Fibroblast of mammary gland (primary cell): ENCODE results near the gene LRRTM4.

ENCODE experiments used
- DNase-seq: peaks from one replicate; pipeline ENCODE4 v3.0.0-alpha.2; 2010; ENCODE audit warnings: low read depth
- H3K4me3 ChIP-seq: 2 replicates; pipeline ENCODE4 v1.5.1; 2011; ENCODE audit warnings: low read depth, mild to moderate bottlenecking, low read length, moderate library complexity; ENCODE audit not compliant: control insufficient read depth
- CTCF ChIP-seq: conservative IDR thresholded peaks from 2 replicates; pipeline ENCODE4 v1.5.1; 2011; ENCODE audit warnings: low read depth, low read length, inconsistent platforms; ENCODE audit not compliant: control insufficient read depth, insufficient read depth

LRRTM4 gene

GRCh38 chr2:76938153-76938552, 584.0 kb downstream of the LRRTM4 start:
- DNase-seq: no peak
- TF ChIP-seq CTCF: no peak
- no peak overlapping the region for H3K4me3 ChIP-seq

- no peak for DNase-seq
- no peak overlapping the region for H3K4me3 ChIP-seq
- no peak for TF ChIP-seq CTCF
Observed at GRCh38 chr2:76932550-76932949, 589.6 kb downstream of the LRRTM4 start.

GRCh38 chr2:76930056-76930744, 592.0 kb downstream of the LRRTM4 start:
- TF ChIP-seq CTCF: no peak
- no peak for DNase-seq
- no peak overlapping the region for H3K4me3 ChIP-seq

GRCh38 chr2:76928026-76928425, 594.1 kb downstream of the LRRTM4 start:
- H3K4me3 ChIP-seq: no peak overlapping the region
- DNase-seq: no peak
- no peak for TF ChIP-seq CTCF

GRCh38 chr2:76921006-76921405, 601.2 kb downstream of the LRRTM4 start:
- H3K4me3 ChIP-seq: no peak overlapping the region
- TF ChIP-seq CTCF: no peak
- DNase-seq: no peak

- DNase-seq: peak; percentile 25
- H3K4me3 ChIP-seq: no peak overlapping the region
- TF ChIP-seq CTCF: no peak
Observed at GRCh38 chr2:76895469-76895868, 626.7 kb downstream of the LRRTM4 start.

- peak; percentile 37 for DNase-seq
- no peak for TF ChIP-seq CTCF
- no peak overlapping the region for H3K4me3 ChIP-seq
Observed at GRCh38 chr2:76870581-76870980, 651.6 kb downstream of the LRRTM4 start.
